NB4 (cell line): ENCODE data around the gene ADGRD2.

Source experiments
- DNase-seq: peaks from one replicate; pipeline ENCODE4 v3.0.0; 2010; ENCODE audit warnings: low read depth
- H3K4me3 ChIP-seq: one replicate; pipeline ENCODE4 v1.5.1; 2011; ENCODE audit warnings: mild to moderate bottlenecking, low read depth, low read length, moderate library complexity
- CTCF ChIP-seq: IDR thresholded peaks from one replicate; pipeline ENCODE4 v1.5.1; 2012; ENCODE audit warnings: low read depth, low read length
- MAX ChIP-seq: IDR thresholded peaks from 2 replicates; pipeline ENCODE4 v1.6.1; 2011; ENCODE audit warnings: low read depth, low read length
- MYC ChIP-seq: IDR thresholded peaks from 2 replicates; pipeline ENCODE4 v1.6.1; 2011; ENCODE audit warnings: low read depth, low read length
- POLR2A ChIP-seq: IDR thresholded peaks from 2 replicates; pipeline ENCODE4 v1.6.1; 2011; ENCODE audit warnings: mild to moderate bottlenecking; ENCODE audit not compliant: insufficient read length; ENCODE audit errors: extremely low read depth

The ADGRD2 gene

GRCh38 chr9:124477211-124477647, 27.0 kb downstream of the ADGRD2 start:
- TF ChIP-seq MYC, result no peak
- TF ChIP-seq CTCF, result no peak
- no peak for TF ChIP-seq MAX
- TF ChIP-seq POLR2A, result no peak
- H3K4me3 ChIP-seq, result no peak overlapping the region
- DNase-seq, result no peak

- DNase-seq, result no peak
- TF ChIP-seq MAX (no peak), MYC (no peak), CTCF (no peak), POLR2A (no peak)
- no peak overlapping the region for H3K4me3 ChIP-seq
Observed at GRCh38 chr9:124477648-124478285, 27.5 kb downstream of the ADGRD2 start.

GRCh38 chr9:124478354-124478753, 28.1 kb downstream of the ADGRD2 start:
- no peak for TF ChIP-seq POLR2A
- TF ChIP-seq MYC, result no peak
- TF ChIP-seq CTCF, result no peak
- TF ChIP-seq MAX, result no peak
- H3K4me3 ChIP-seq, result no peak overlapping the region

GRCh38 chr9:124479371-124479770, 29.1 kb downstream of the ADGRD2 start:
- TF ChIP-seq CTCF, result no peak
- DNase-seq, result no peak
- no peak overlapping the region for H3K4me3 ChIP-seq

More at GRCh38 chr9:124478354-124478753, 28.1 kb downstream of the ADGRD2 start:
- DNase-seq, result no peak

GRCh38 chr9:124479947-124480620, 29.8 kb downstream of the ADGRD2 start:
- no peak for TF ChIP-seq CTCF
- TF ChIP-seq MAX, result no peak
- no peak for TF ChIP-seq POLR2A
- TF ChIP-seq MYC, result no peak
- H3K4me3 ChIP-seq, result no peak overlapping the region
- DNase-seq, result no peak

GRCh38 chr9:124480621-124480981, 30.4 kb downstream of the ADGRD2 start:
- TF ChIP-seq MAX (peak; percentile 81), POLR2A (no peak), CTCF (peak; percentile 60)
- peak; percentile 66 for DNase-seq
- H3K4me3 ChIP-seq, result no peak overlapping the region
